DND-41 (cell line): ENCODE data around the gene PMEPA1.

Source experiments
- ATAC-seq: fragments of 200-7000 bp; cut with Tn5 transposase; 3 replicates; pipeline ENCODE4 v1.9.1; 2021; ENCODE audit warnings: low read depth; ENCODE audit not compliant: insufficient read depth
- DNase-seq: peaks from one replicate; pipeline ENCODE4 v3.0.0-alpha.2; 2020
- H2AFZ ChIP-seq: 2 replicates; pipeline ENCODE4 v1.6.0; 2012; ENCODE audit warnings: low read depth, low read length
- H3K27ac ChIP-seq: 2 replicates; pipeline ENCODE4 v1.5.1; 2012; ENCODE audit warnings: low read length, inconsistent platforms
- H3K27me3 ChIP-seq: fragments of 200-600 bp; sonication (generic); 2 replicates; pipeline ENCODE4 v1.6.0; 2012; ENCODE audit warnings: low read length, mild to moderate bottlenecking, inconsistent platforms; ENCODE audit not compliant: insufficient read depth, poor library complexity
- H3K36me3 ChIP-seq: 2 replicates; pipeline ENCODE4 v1.5.1; 2012; ENCODE audit warnings: low read length, inconsistent platforms; ENCODE audit not compliant: insufficient read depth
- H3K4me1 ChIP-seq: 2 replicates; pipeline ENCODE4 v1.5.1; 2012; ENCODE audit warnings: mild to moderate bottlenecking, low read length; ENCODE audit not compliant: insufficient read depth
- H3K4me2 ChIP-seq: 2 replicates; pipeline ENCODE4 v1.6.0; 2012; ENCODE audit warnings: mild to moderate bottlenecking, moderate library complexity, low read length, inconsistent platforms; ENCODE audit not compliant: insufficient read depth
- H3K4me3 ChIP-seq, 2 experiments: fragments of 200-600 bp in 1 of 2; shearing (Covaris generic) in 1 of 2; 2 replicates each; pipeline ENCODE4 v1.5.1; 2012 to 2016; ENCODE audit warnings: inconsistent platforms in 2 of 2, low read length in 2 of 2, mild to moderate bottlenecking in 2 of 2, low read depth in 1 of 2, moderate library complexity in 1 of 2
- H3K79me2 ChIP-seq: 2 replicates; pipeline ENCODE4 v1.6.0; 2012; ENCODE audit warnings: low read length, inconsistent platforms; ENCODE audit not compliant: insufficient read depth
- H3K9ac ChIP-seq: 2 replicates; pipeline ENCODE4 v1.6.0; 2012; ENCODE audit warnings: low read depth, mild to moderate bottlenecking, inconsistent platforms, low read length, moderate library complexity
- H3K9me3 ChIP-seq: 2 replicates; pipeline ENCODE4 v1.5.1; 2012; ENCODE audit warnings: low read length, moderate library complexity, mild to moderate bottlenecking, inconsistent platforms; ENCODE audit not compliant: insufficient read depth, severe bottlenecking
- H4K20me1 ChIP-seq: 2 replicates; pipeline ENCODE4 v1.6.0; 2012; ENCODE audit warnings: low read length; ENCODE audit not compliant: insufficient read depth
- CTCF ChIP-seq: IDR thresholded peaks from 2 replicates; pipeline ENCODE4 v1.5.1; 2012; ENCODE audit warnings: borderline replicate concordance, low read length, moderate library complexity, mild to moderate bottlenecking; ENCODE audit not compliant: poor library complexity, severe bottlenecking; ENCODE audit errors: extremely low read depth
- EZH2 ChIP-seq: IDR thresholded peaks from 3 replicates; pipeline ENCODE4 v1.6.1; 2012; ENCODE audit warnings: borderline replicate concordance, low read depth, mild to moderate bottlenecking, moderate library complexity, low read length, inconsistent platforms; ENCODE audit not compliant: severe bottlenecking

PMEPA1 gene

GRCh38 chr20:57650756-57651483 lies 58.9 kb downstream of the PMEPA1 start:
- Histone ChIP-seq H3K9ac (no peak overlapping the region), H3K4me3 (no peak overlapping the region), H3K9me3 (no peaks in the 10 kb centered on the region), H3K36me3 (no peaks in the 10 kb centered on the region), H3K4me2 (no peak overlapping the region), H3K27ac (no peak overlapping the region), H4K20me1 (peaks cover 26% of the 10 kb centered on the region), H3K79me2 (no peaks in the 10 kb centered on the region), H2AFZ (no peak overlapping the region), H3K27me3 (peaks cover 34% of the 10 kb centered on the region), H3K4me1 (no peaks in the 10 kb centered on the region)
- ATAC-seq, result no peak
- peak; percentile 1 for DNase-seq
- TF ChIP-seq CTCF (no peak), EZH2 (no peak)

DNA sequence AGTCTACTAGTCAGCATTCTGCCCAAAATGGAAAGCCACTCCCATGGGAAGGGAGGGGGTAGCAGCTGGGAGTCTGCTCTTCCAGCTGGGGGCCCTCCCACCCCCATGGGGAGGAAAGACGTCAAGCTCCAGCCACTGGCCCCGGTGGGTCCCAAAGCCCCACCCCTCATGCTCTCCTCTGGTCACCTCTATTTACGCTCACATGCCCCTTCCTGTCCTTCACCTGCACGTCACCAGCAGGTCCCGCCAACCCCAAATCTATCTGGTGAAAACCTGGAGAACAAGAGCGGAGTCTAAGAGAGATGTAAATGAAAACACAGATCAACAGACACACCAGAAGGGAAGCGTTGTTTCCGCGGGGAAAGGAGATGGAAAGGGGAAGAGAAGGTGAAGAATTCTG lies 59.5 kb downstream of the PMEPA1 start:
- H3K79me2 ChIP-seq, result no peaks in the 10 kb centered on the region
- no peak for TF ChIP-seq EZH2
- peaks cover 24% of the 10 kb centered on the region for H4K20me1 ChIP-seq
- DNase-seq (no peak), ATAC-seq (no peak)
- H3K27me3 ChIP-seq, result peaks cover 34% of the 10 kb centered on the region
- no peak overlapping the region for H3K9ac ChIP-seq
- H3K9me3 ChIP-seq, result no peaks in the 10 kb centered on the region
- H2AFZ ChIP-seq, result no peak overlapping the region
- no peak overlapping the region for H3K4me2 ChIP-seq
- H3K27ac ChIP-seq, result no peak overlapping the region
- H3K4me1 ChIP-seq, result no peaks in the 10 kb centered on the region
- H3K36me3 ChIP-seq, result no peaks in the 10 kb centered on the region
- no peak overlapping the region for H3K4me3 ChIP-seq

GRCh38 chr20:57649617-57650015 lies 60.2 kb downstream of the PMEPA1 start:
- DNase-seq, result no peak
- H3K36me3 ChIP-seq, result no peaks in the 10 kb centered on the region
- no peak overlapping the region for H3K4me2 ChIP-seq
- no peak overlapping the region for H3K27ac ChIP-seq
- no peak overlapping the region for H2AFZ ChIP-seq
- H3K79me2 ChIP-seq, result no peaks in the 10 kb centered on the region
- peaks cover 18% of the 10 kb centered on the region for H4K20me1 ChIP-seq
- H3K27me3 ChIP-seq, result peaks cover 30% of the 10 kb centered on the region
- no peak overlapping the region for H3K4me3 ChIP-seq
- no peaks in the 10 kb centered on the region for H3K4me1 ChIP-seq
- H3K9ac ChIP-seq, result no peak overlapping the region
- no peak for ATAC-seq
- TF ChIP-seq CTCF (no peak), EZH2 (no peak)
- no peaks in the 10 kb centered on the region for H3K9me3 ChIP-seq

DNA sequence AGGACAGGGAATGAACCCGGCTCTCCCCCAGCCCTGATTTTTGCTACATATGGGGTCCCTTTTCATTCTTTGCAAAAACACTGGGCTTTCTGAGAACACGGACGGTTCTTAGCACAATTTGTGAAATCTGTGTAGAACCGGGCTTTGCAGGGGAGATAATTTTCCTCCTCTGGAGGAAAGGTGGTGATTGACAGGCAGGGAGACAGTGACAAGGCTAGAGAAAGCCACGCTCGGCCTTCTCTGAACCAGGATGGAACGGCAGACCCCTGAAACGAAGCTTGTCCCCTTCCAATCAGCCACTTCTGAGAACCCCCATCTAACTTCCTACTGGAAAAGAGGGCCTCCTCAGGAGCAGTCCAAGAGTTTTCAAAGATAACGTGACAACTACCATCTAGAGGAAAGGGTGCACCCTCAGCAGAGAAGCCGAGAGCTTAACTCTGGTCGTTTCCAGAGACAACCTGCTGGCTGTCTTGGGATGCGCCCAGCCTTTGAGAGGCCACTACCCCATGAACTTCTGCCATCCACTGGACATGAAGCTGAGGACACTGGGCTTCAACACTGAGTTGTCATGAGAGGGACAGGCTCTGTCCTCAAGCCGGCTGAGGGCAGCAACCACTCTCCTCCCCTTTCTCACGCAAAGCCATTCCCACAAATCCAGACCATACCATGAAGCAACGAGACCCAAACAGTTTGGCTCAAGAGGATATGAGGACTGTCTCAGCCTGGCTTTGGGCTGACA lies 60.8 kb downstream of the PMEPA1 start:
- H3K9ac ChIP-seq, result no peak overlapping the region

More for the DNA sequence above, 60.8 kb downstream of the PMEPA1 start:
- no peak overlapping the region for H3K27ac ChIP-seq
- H4K20me1 ChIP-seq, result peaks cover 13% of the 10 kb centered on the region
- no peaks in the 10 kb centered on the region for H3K79me2 ChIP-seq
- no peak overlapping the region for H3K4me2 ChIP-seq
- H3K36me3 ChIP-seq, result no peaks in the 10 kb centered on the region
- DNase-seq (no peak), ATAC-seq (no peak)
- TF ChIP-seq EZH2 (no peak), CTCF (no peak)
- no peaks in the 10 kb centered on the region for H3K9me3 ChIP-seq
- H3K27me3 ChIP-seq, result peaks cover 27% of the 10 kb centered on the region
- no peak overlapping the region for H2AFZ ChIP-seq
- no peak overlapping the region for H3K4me3 ChIP-seq
- H3K4me1 ChIP-seq, result no peaks in the 10 kb centered on the region
